Hippocampal formation (tissue), 2 donors: Measurements from ENCODE around the gene FGD2.
A peak's percentile ranks its signal among the peaks of the same experiment; 100 is the strongest.
"Not testable (repeated sequence)": the region's sequence is repeated elsewhere in the genome, so short reads cannot be mapped to it uniquely, and the experiment has no call there.

Source experiments
- DNase-seq, 2 donors: peaks; one replicate each; lab custom pipeline; 2025; lab: John Stamatoyannopoulos, UW

FGD2 gene

GRCh38 chr6:37039958-37040357 is 34.5 kb downstream of the FGD2 start:
- no peak for DNase-seq

GRCh38 chr6:37041521-37041920 is 36.1 kb downstream of the FGD2 start:
- DNase-seq = no peak

GRCh38 chr6:37042150-37042549 is 36.7 kb downstream of the FGD2 start:
- no peak for DNase-seq

- DNase-seq = not testable (repeated sequence)
Measured at GRCh38 chr6:37043091-37043490, 37.6 kb downstream of the FGD2 start.

- DNase-seq = no peak
Measured at GRCh38 chr6:37047346-37047688, 41.9 kb downstream of the FGD2 start.

GRCh38 chr6:37047689-37048402 is 42.4 kb downstream of the FGD2 start:
- no peak for DNase-seq

GRCh38 chr6:37048403-37048850 is 43.0 kb downstream of the FGD2 start:
- DNase-seq = no peak

- no peak for DNase-seq
Measured at GRCh38 chr6:37048851-37049757, 43.6 kb downstream of the FGD2 start.

- no peak for DNase-seq
Measured at GRCh38 chr6:37049758-37050044, 44.2 kb downstream of the FGD2 start.

- DNase-seq = peak in 1 of 2 donors; percentile 16
Measured at GRCh38 chr6:37050045-37050853, 44.8 kb downstream of the FGD2 start.

- DNase-seq = no peak
Measured at GRCh38 chr6:37050854-37051137, 45.3 kb downstream of the FGD2 start.

GRCh38 chr6:37051138-37052026 is 45.9 kb downstream of the FGD2 start:
- peak; percentile 74 to 82 for DNase-seq

GRCh38 chr6:37052027-37052628 is 46.7 kb downstream of the FGD2 start:
- DNase-seq = no peak

GRCh38 chr6:37053683-37054082 is 48.2 kb downstream of the FGD2 start:
- no peak for DNase-seq

- DNase-seq = no peak
Measured at GRCh38 chr6:37054171-37054570, 48.7 kb downstream of the FGD2 start.

- no peak for DNase-seq
Measured at GRCh38 chr6:37054580-37054979, 49.1 kb downstream of the FGD2 start.

GRCh38 chr6:37056112-37056403 is 50.6 kb downstream of the FGD2 start:
- DNase-seq = no peak

- DNase-seq = no peak
Measured at GRCh38 chr6:37056439-37057127, 51.1 kb downstream of the FGD2 start.

GRCh38 chr6:37057128-37057471 is 51.6 kb downstream of the FGD2 start:
- DNase-seq = no peak

GRCh38 chr6:37057678-37058077 is 52.2 kb downstream of the FGD2 start:
- DNase-seq = no peak

GRCh38 chr6:37058084-37058586 is 52.7 kb downstream of the FGD2 start:
- no peak for DNase-seq
